WTC11 (cell line): Measurements from ENCODE around the gene BNIP2. TPM values are rescaled to one million over a fixed set of nuclear protein-coding genes. Genes with fewer than 3 reads are reported as not detected.

ENCODE experiments used
- ATAC-seq: fragments of 200-7000 bp; cut with Tn5 transposase; 2 replicates; pipeline ENCODE4 v1.10.0; 2021; ENCODE audit warnings: mild to moderate bottlenecking, moderate library complexity
- CTCF ChIA-PET: fragments of 300-600 bp; sonication (Branson Sonifier 250); formaldehyde crosslinking; loops from one replicate; lab custom pipeline; 2021; ENCODE audit warnings: antibody characterized with exemption; lab: Charles Lee
- POLR2A ChIA-PET: fragments of 350-600 bp; sonication (Branson Sonifier 250); formaldehyde crosslinking; loops from one replicate; lab custom pipeline; 2021; ENCODE audit warnings: antibody characterized with exemption; lab: Charles Lee
- DNase-seq: peaks from one replicate; pipeline ENCODE4 v3.0.0; 2021; ENCODE audit warnings: low spot score
- H3K27ac Mint-ChIP-seq: 2 replicates; pipeline ENCODE4 v1.8.0; 2021; ENCODE audit warnings: mixed read lengths
- H3K27me3 Mint-ChIP-seq: 2 replicates; pipeline ENCODE4 v1.8.0; 2021; ENCODE audit warnings: low read depth, mild to moderate bottlenecking, moderate library complexity, mixed read lengths
- H3K36me3 Mint-ChIP-seq: 2 replicates; pipeline ENCODE4 v1.8.0; 2021; ENCODE audit warnings: mixed read lengths
- H3K4me1 Mint-ChIP-seq: 2 replicates; pipeline ENCODE4 v1.8.0; 2022; ENCODE audit warnings: mixed read lengths
- H3K4me3 Mint-ChIP-seq: 2 replicates; pipeline ENCODE4 v1.8.0; 2021; ENCODE audit warnings: mild to moderate bottlenecking, moderate library complexity, mixed read lengths
- H3K9me3 Mint-ChIP-seq: 2 replicates; pipeline ENCODE4 v1.8.0; 2021; ENCODE audit warnings: mixed read lengths
- CBFB ChIP-seq: sonication (generic); formaldehyde crosslinking; IDR thresholded peaks from 2 replicates; pipeline ENCODE4 v1.8.1; 2022; ENCODE audit warnings: mild to moderate bottlenecking, low read depth, missing genetic modification reagents
- CREB1 ChIP-seq: sonication (generic); formaldehyde crosslinking; IDR thresholded peaks from 2 replicates; pipeline ENCODE4 v1.8.0; 2023; ENCODE audit warnings: mild to moderate bottlenecking, missing genetic modification reagents
- CREM ChIP-seq: sonication (generic); formaldehyde crosslinking; IDR thresholded peaks from 2 replicates; pipeline ENCODE4 v1.8.1; 2022; ENCODE audit warnings: mild to moderate bottlenecking, missing genetic modification reagents, moderate library complexity
- E2F5 ChIP-seq: sonication (generic); formaldehyde crosslinking; IDR thresholded peaks from 2 replicates; pipeline ENCODE4 v1.8.1; 2022; ENCODE audit warnings: mild to moderate bottlenecking, moderate library complexity, missing genetic modification reagents
- FOXJ3 ChIP-seq: sonication (generic); formaldehyde crosslinking; IDR thresholded peaks from 2 replicates; pipeline ENCODE4 v1.9.0; 2021; ENCODE audit warnings: missing genetic modification reagents, mild to moderate bottlenecking, borderline replicate concordance
- MYBL2 ChIP-seq: sonication (generic); formaldehyde crosslinking; IDR thresholded peaks from 2 replicates; pipeline ENCODE4 v1.8.1; 2023; ENCODE audit warnings: mild to moderate bottlenecking, moderate library complexity, missing genetic modification reagents
- NR1H2 ChIP-seq: sonication (generic); formaldehyde crosslinking; IDR thresholded peaks from 2 replicates; pipeline ENCODE4 v1.9.0; 2021; ENCODE audit warnings: mild to moderate bottlenecking, moderate library complexity, missing genetic modification reagents
- NR3C1 ChIP-seq: sonication (generic); formaldehyde crosslinking; conservative IDR thresholded peaks from 2 replicates; pipeline ENCODE4 v1.8.1; 2023; ENCODE audit warnings: low read depth, mild to moderate bottlenecking, missing genetic modification reagents
- OVOL2 ChIP-seq: fragments of 250-450 bp; sonication (Bioruptor Pico); IDR thresholded peaks from 2 replicates; pipeline ENCODE4 v1.9.0; 2021; ENCODE audit warnings: mild to moderate bottlenecking, borderline replicate concordance
- SMAD3 ChIP-seq: sonication (generic); formaldehyde crosslinking; IDR thresholded peaks from 2 replicates; pipeline ENCODE4 v1.8.0; 2022; ENCODE audit warnings: missing genetic modification reagents, mild to moderate bottlenecking, borderline replicate concordance
- SMAD4 ChIP-seq: sonication (generic); formaldehyde crosslinking; IDR thresholded peaks from 2 replicates; pipeline ENCODE4 v1.8.0; 2022; ENCODE audit warnings: mild to moderate bottlenecking, missing genetic modification reagents
- TEAD1 ChIP-seq: sonication (generic); formaldehyde crosslinking; IDR thresholded peaks from 2 replicates; pipeline ENCODE4 v1.8.0; 2022; ENCODE audit warnings: mild to moderate bottlenecking, missing genetic modification reagents
- TEAD4 ChIP-seq: sonication (generic); formaldehyde crosslinking; IDR thresholded peaks from 2 replicates; pipeline ENCODE4 v1.8.0; 2022; ENCODE audit warnings: mild to moderate bottlenecking, missing genetic modification reagents
- ZBTB21 ChIP-seq: sonication (generic); formaldehyde crosslinking; IDR thresholded peaks from 2 replicates; pipeline ENCODE4 v1.8.1; 2023; ENCODE audit warnings: mild to moderate bottlenecking, missing genetic modification reagents, borderline replicate concordance
- ZNF263 ChIP-seq: sonication (generic); formaldehyde crosslinking; IDR thresholded peaks from 2 replicates; pipeline ENCODE4 v1.8.1; 2022; ENCODE audit warnings: low read depth, mild to moderate bottlenecking, moderate library complexity, missing genetic modification reagents
- ZNF396 ChIP-seq: fragments of 250-450 bp; sonication (Bioruptor Pico); IDR thresholded peaks from 2 replicates; pipeline ENCODE4 v1.8.0; 2021; ENCODE audit warnings: mild to moderate bottlenecking, moderate library complexity, borderline replicate concordance
- ZNF416 ChIP-seq: fragments of 250-450 bp; sonication (Bioruptor Pico); IDR thresholded peaks from 2 replicates; pipeline ENCODE4 v1.9.0; 2021; ENCODE audit warnings: mild to moderate bottlenecking, inconsistent platforms
- ZNF671 ChIP-seq: fragments of 250-450 bp; sonication (Bioruptor Pico); IDR thresholded peaks from 2 replicates; pipeline ENCODE4 v1.8.0; 2021; ENCODE audit warnings: mild to moderate bottlenecking
- total RNA-seq: library from RNA; stranded (reverse); gene quantifications from 3 replicates; pipeline ENCODE4 v1.2.3, GENCODE V29; 2021
- TF ChIP-seq, protein P1 (sequence below): sonication (generic); formaldehyde crosslinking; IDR thresholded peaks from 2 replicates; pipeline ENCODE4 v1.8.1; 2022; ENCODE audit warnings: low read depth, missing genetic modification reagents, borderline replicate concordance
- TF ChIP-seq, protein P2 (sequence below): sonication (generic); formaldehyde crosslinking; conservative IDR thresholded peaks from 2 replicates; pipeline ENCODE4 v1.8.1; 2023; ENCODE audit warnings: mild to moderate bottlenecking, low read depth, missing genetic modification reagents, moderate library complexity
- TF ChIP-seq, protein P3 (sequence below): fragments of 250-450 bp; sonication (Bioruptor Pico); IDR thresholded peaks from 2 replicates; pipeline ENCODE4 v1.9.0; 2021; ENCODE audit warnings: mild to moderate bottlenecking

The BNIP2 gene
- total RNA-seq, 1 experiment from 2014 or later: 40.3 TPM

DNA sequence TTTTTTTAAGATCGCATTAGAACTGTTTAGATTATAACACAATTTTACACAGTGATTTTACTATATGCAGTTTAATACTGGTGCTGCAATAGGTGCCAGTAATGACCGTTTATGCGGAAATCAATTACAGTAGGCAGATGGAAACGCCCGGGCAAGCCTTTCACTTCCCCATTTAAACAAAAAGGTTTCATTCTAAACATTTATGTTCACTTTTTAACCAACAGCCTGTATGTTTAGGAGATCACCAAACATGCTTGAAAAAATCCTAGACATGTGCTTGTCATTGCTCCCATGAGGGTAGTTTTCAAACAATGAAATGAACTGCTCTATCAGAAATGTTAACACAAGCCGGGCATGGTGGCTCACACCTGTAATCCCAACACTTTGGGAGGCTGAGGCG, 2.7 kb downstream of the BNIP2 start:
- ChIA-PET POLR2A (no interaction called here), CTCF (no interaction called here)
- Mint-ChIP-seq H3K9me3 (no peaks in the 10 kb centered on the region), H3K27ac (peak overlapping the region; percentile 41; the same call in 1 of the 2 replicates), H3K36me3 (peaks cover 26% of the 10 kb centered on the region), H3K27me3 (peaks cover 20% of the 10 kb centered on the region), H3K4me1 (peaks cover 11% of the 10 kb centered on the region), H3K4me3 (no peak overlapping the region; the same call in 1 of the 2 replicates)
- no peak for TF ChIP-seq ZBTB21 (CRISPR knock-in tag)
- TF ChIP-seq SMAD4 (CRISPR knock-in tag): no peak
- no peak for TF ChIP-seq CBFB (CRISPR knock-in tag)
- TF ChIP-seq TEAD4 (CRISPR knock-in tag): no peak
- TF ChIP-seq, protein P1, sequence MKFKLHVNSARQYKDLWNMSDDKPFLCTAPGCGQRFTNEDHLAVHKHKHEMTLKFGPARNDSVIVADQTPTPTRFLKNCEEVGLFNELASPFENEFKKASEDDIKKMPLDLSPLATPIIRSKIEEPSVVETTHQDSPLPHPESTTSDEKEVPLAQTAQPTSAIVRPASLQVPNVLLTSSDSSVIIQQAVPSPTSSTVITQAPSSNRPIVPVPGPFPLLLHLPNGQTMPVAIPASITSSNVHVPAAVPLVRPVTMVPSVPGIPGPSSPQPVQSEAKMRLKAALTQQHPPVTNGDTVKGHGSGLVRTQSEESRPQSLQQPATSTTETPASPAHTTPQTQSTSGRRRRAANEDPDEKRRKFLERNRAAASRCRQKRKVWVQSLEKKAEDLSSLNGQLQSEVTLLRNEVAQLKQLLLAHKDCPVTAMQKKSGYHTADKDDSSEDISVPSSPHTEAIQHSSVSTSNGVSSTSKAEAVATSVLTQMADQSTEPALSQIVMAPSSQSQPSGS (CRISPR knock-in tag): no peak
- TF ChIP-seq SMAD3 (CRISPR knock-in tag): no peak
- no peak for TF ChIP-seq FOXJ3 (CRISPR knock-in tag)
- no peak for TF ChIP-seq NR3C1
- TF ChIP-seq ZNF671 (CRISPR knock-in tag): no peak
- TF ChIP-seq CREM (CRISPR knock-in tag): no peak
- no peak for TF ChIP-seq MYBL2 (CRISPR knock-in tag)
- no peak for TF ChIP-seq CREB1 (CRISPR knock-in tag)
- TF ChIP-seq, protein P2, sequence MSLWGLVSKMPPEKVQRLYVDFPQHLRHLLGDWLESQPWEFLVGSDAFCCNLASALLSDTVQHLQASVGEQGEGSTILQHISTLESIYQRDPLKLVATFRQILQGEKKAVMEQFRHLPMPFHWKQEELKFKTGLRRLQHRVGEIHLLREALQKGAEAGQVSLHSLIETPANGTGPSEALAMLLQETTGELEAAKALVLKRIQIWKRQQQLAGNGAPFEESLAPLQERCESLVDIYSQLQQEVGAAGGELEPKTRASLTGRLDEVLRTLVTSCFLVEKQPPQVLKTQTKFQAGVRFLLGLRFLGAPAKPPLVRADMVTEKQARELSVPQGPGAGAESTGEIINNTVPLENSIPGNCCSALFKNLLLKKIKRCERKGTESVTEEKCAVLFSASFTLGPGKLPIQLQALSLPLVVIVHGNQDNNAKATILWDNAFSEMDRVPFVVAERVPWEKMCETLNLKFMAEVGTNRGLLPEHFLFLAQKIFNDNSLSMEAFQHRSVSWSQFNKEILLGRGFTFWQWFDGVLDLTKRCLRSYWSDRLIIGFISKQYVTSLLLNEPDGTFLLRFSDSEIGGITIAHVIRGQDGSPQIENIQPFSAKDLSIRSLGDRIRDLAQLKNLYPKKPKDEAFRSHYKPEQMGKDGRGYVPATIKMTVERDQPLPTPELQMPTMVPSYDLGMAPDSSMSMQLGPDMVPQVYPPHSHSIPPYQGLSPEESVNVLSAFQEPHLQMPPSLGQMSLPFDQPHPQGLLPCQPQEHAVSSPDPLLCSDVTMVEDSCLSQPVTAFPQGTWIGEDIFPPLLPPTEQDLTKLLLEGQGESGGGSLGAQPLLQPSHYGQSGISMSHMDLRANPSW (CRISPR knock-in tag): no peak
- TF ChIP-seq NR1H2: no peak
- no peak for TF ChIP-seq OVOL2 (CRISPR knock-in tag)
- no peak for TF ChIP-seq ZNF263 (CRISPR knock-in tag)
- TF ChIP-seq, protein P3, sequence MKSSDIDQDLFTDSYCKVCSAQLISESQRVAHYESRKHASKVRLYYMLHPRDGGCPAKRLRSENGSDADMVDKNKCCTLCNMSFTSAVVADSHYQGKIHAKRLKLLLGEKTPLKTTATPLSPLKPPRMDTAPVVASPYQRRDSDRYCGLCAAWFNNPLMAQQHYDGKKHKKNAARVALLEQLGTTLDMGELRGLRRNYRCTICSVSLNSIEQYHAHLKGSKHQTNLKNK: no peak
- no peak for TF ChIP-seq ZNF396
- ATAC-seq: no peak
- DNase-seq: no peak

DNA sequence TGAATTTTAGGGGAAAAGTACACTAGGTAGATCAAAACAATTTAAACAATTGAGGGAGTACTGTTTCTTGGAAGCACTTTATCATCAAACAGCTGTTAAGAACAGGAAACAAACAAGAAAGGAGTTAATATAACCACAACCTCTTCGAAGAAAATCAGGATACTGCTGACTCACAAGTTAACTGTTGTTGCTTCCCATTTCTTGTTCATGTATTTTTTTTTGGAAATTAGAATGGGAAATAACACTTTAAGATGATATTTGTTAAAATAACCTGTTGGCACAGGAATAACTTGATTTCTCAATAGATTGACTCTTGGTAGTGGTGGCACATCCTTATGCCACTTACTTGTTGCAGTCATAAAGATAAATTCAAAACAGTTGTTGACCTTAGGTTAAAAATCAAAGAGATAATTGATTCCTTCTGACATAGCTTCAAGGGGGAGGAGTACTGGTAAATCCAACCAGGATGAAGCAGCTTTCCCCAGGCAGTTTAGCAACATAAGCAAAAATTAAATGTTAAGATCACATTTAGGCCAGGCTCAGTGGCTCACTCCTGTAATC, 3.3 kb downstream of the BNIP2 start:
- POLR2A ChIA-PET: no interaction called here
- no peak for TF ChIP-seq TEAD1 (CRISPR knock-in tag)
- TF ChIP-seq E2F5 (CRISPR knock-in tag): no peak
- TF ChIP-seq ZNF416 (CRISPR knock-in tag): no peak
- DNase-seq (no peak), ATAC-seq (no peak)
- Mint-ChIP-seq H3K27ac (peak overlapping the region; percentile 45; the same call in 1 of the 2 replicates), H3K4me3 (no peak overlapping the region), H3K9me3 (no peaks in the 10 kb centered on the region), H3K4me1 (peaks cover 11% of the 10 kb centered on the region), H3K27me3 (peaks cover 15% of the 10 kb centered on the region), H3K36me3 (peaks cover 28% of the 10 kb centered on the region)
- CTCF ChIA-PET: no interaction called here
